Measurements from ENCODE around the gene GAD1.

Gene GAD1

GRCh38 chr2:170885130-170885791 lies 68.6 kb downstream of the GAD1 start:
- no peak overlapping the region for H3K27ac ChIP-seq
- TF ChIP-seq ZFX (IDR thresholded peaks at IDR 0.05; ENCODE audit: borderline replicate concordance), result no peak
- TF ChIP-seq CTCF (IDR thresholded peaks at IDR 0.05), result no peak

- H3K27ac ChIP-seq, result no peak overlapping the region
- TF ChIP-seq ZFX (IDR thresholded peaks at IDR 0.05; ENCODE audit: borderline replicate concordance), result no peak
- no peak for TF ChIP-seq CTCF (IDR thresholded peaks at IDR 0.05)
Measured at GRCh38 chr2:170886386-170886785, 69.7 kb downstream of the GAD1 start.

- H3K27ac ChIP-seq, result no peak overlapping the region
- TF ChIP-seq ZFX (IDR thresholded peaks at IDR 0.05; ENCODE audit: borderline replicate concordance) (no peak), CTCF (IDR thresholded peaks at IDR 0.05) (no peak)
Measured at GRCh38 chr2:170887496-170887895, 70.8 kb downstream of the GAD1 start.

GRCh38 chr2:170887896-170888295 lies 71.2 kb downstream of the GAD1 start:
- H3K27ac ChIP-seq, result no peak overlapping the region
- TF ChIP-seq CTCF (IDR thresholded peaks at IDR 0.05) (no peak), ZFX (IDR thresholded peaks at IDR 0.05; ENCODE audit: borderline replicate concordance) (no peak)

GRCh38 chr2:170891893-170892292 lies 75.2 kb downstream of the GAD1 start:
- TF ChIP-seq CTCF (IDR thresholded peaks at IDR 0.05) (no peak), ZFX (IDR thresholded peaks at IDR 0.05; ENCODE audit: borderline replicate concordance) (no peak)
- no peak overlapping the region for H3K27ac ChIP-seq

GRCh38 chr2:170892391-170892951 lies 75.8 kb downstream of the GAD1 start:
- H3K27ac ChIP-seq, result no peak overlapping the region
- TF ChIP-seq CTCF (IDR thresholded peaks at IDR 0.05) (no peak), ZFX (IDR thresholded peaks at IDR 0.05; ENCODE audit: borderline replicate concordance) (no peak)

- TF ChIP-seq ZFX (IDR thresholded peaks at IDR 0.05; ENCODE audit: borderline replicate concordance), result no peak
- TF ChIP-seq CTCF (IDR thresholded peaks at IDR 0.05), result no peak
- H3K27ac ChIP-seq, result no peak overlapping the region
Measured at GRCh38 chr2:170895023-170895757, 78.5 kb downstream of the GAD1 start.

All from 22Rv1 (cell line).